Tibial artery (tissue), 4 donors: ENCODE data around the gene ZDHHC15.
"Not testable (repeated sequence)": the region's sequence is repeated elsewhere in the genome, so short reads cannot be mapped to it uniquely, and the experiment has no call there.

Experiments used
- DNase-seq, 2 donors: peaks; one replicate each; pipeline ENCODE4 v3.0.0-alpha.2; 2019
- H3K27ac ChIP-seq, 2 donors: fragments of 200-600 bp; sonication (generic) in 1 of 2; 1 replicate in 1 of 2; 2 replicates in 1 of 2; pipeline ENCODE4 v1.5.1; 2018 to 2019; ENCODE audit warnings: mild to moderate bottlenecking in 1 of 2
- H3K27me3 ChIP-seq, 2 donors: fragments of 200-600 bp; sonication (generic) in 1 of 2; one replicate each; pipeline versions ENCODE4 v1.5.1 to v1.6.0; 2016 to 2019
- H3K36me3 ChIP-seq, 3 donors: fragments of 200-600 bp; sonication (generic) in 2 of 3; one replicate each; pipeline ENCODE4 v1.5.1; 2016 to 2019; ENCODE audit warnings: mild to moderate bottlenecking in 2 of 3
- H3K4me1 ChIP-seq, 4 donors: fragments of 200-600 bp; sonication (generic) in 2 of 4; 1 replicate in 3 of 4; 2 replicates in 1 of 4; pipeline ENCODE4 v1.5.1; 2016 to 2019
- H3K4me3 ChIP-seq, 2 donors: fragments of 200-600 bp; sonication (generic) in 1 of 2; 1 replicate in 1 of 2; 2 replicates in 1 of 2; pipeline ENCODE4 v1.5.1; 2018 to 2019; ENCODE audit warnings: mild to moderate bottlenecking in 2 of 2
- H3K9me3 ChIP-seq, 3 donors: fragments of 200-600 bp; sonication (generic) in 1 of 3; one replicate each; pipeline ENCODE4 v1.5.1; 2016 to 2019
- intact Hi-C: fragments of 100-400 bp; cut with DNase I; formaldehyde crosslinking; loops from one replicate; pipeline ENCODE4 v1.15.0; 2023; ENCODE audit warnings: low total_unique reads
- TF ChIP-seq, protein P1 (sequence below), 2 experiments: fragments of 200-600 bp in 1 of 2; fragments of 450-650 bp in 1 of 2; IDR thresholded peaks; one replicate each; pipeline ENCODE4 v1.5.1; 2017 to 2019; ENCODE audit warnings: antibody characterized with exemption in 2 of 2, mild to moderate bottlenecking in 1 of 2, moderate library complexity in 1 of 2

ZDHHC15 gene

DNA sequence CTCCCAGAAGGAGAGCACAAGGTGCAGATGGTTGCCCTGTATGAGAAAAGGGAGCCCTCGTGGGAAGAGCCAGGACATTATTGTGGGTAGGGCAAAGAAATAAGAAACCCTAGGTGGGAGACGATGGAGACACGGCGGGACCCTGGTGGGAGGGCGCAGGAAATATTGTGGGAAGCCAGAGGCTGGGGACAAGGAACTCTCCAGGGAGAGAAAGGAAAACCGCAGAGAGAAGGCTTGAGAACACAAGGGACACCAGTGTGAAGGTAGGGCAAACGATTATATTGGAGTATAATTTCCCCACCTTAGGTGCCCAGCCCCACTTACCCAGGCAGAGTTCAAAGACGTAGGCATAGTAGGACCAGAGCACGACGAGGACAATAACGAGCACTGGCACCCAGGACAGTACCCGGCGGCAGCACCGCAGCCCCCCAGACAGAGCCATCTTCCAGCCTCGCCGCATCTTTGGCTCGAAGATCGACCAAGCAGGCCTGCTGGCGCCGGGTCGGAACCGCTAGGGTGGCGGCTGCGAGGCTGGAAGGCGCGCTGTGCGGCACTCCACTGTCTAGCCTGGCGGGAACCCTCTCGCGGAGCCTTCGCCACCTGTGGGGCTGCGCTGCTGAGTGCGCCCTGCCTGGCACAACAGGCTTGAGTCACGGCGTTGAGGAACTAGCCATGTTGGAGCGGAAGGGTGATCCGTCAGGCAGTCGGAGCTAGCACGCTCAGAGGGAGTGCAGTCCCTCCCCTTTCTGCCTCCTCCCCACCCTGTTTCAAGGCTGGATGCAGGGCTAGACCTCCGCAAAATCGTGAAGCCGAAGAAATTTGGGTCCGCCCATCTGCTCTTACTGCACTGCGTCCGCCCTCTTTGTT is at the start of gene ZDHHC15:
Gene ZDHHC15, minus strand, starts transcription at position 473 of the 867 bp plus-strand sequence. Its CDS starts 13 bp downstream, at position 460.
- Histone ChIP-seq H3K4me3 (peak within 1 kb of the TSS; percentile 57 to 61), H3K9me3 (peaks cover 0 to 7% (median 6%) of the 10 kb centered on the region in 3 donors), H3K27me3 (no peaks in the 10 kb centered on the region), H3K4me1 (peaks cover 0 to 8% (median 2%) of the 10 kb centered on the region in 4 donors), H3K36me3 (no peaks in the 10 kb centered on the region), H3K27ac (peak within 1 kb of the TSS; percentile 77 to 82)
- intact Hi-C loops: no loop called here
- TF ChIP-seq, protein P1, sequence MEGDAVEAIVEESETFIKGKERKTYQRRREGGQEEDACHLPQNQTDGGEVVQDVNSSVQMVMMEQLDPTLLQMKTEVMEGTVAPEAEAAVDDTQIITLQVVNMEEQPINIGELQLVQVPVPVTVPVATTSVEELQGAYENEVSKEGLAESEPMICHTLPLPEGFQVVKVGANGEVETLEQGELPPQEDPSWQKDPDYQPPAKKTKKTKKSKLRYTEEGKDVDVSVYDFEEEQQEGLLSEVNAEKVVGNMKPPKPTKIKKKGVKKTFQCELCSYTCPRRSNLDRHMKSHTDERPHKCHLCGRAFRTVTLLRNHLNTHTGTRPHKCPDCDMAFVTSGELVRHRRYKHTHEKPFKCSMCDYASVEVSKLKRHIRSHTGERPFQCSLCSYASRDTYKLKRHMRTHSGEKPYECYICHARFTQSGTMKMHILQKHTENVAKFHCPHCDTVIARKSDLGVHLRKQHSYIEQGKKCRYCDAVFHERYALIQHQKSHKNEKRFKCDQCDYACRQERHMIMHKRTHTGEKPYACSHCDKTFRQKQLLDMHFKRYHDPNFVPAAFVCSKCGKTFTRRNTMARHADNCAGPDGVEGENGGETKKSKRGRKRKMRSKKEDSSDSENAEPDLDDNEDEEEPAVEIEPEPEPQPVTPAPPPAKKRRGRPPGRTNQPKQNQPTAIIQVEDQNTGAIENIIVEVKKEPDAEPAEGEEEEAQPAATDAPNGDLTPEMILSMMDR (IDR thresholded peaks at IDR 0.05): no peak
- DNase-seq: peak; percentile 63 to 79

DNA sequence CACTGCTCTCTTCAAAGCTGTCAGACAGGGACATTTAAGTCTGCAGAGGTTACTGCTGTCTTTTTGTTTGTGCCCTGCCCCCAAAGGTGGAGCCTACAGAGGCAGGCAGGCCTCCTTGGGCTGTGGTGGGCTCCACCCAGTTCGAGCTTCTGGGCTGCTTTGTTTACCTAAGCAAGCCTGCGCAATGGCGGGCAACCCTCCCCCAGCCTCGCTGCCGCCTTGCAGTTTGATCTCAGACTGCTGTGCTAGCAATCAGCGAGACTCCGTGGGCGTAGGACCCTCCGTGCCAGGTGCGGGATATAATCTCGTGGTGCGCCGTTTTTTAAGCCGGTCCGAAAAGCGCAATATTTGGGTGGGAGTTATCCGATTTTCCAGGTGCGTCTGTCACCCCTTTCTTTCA is 37.7 kb upstream of the ZDHHC15 start:
- H3K4me3 ChIP-seq, H3K27me3 ChIP-seq, intact Hi-C loops, H3K4me1 ChIP-seq, H3K9me3 ChIP-seq, H3K27ac ChIP-seq, H3K36me3 ChIP-seq, DNase-seq: not testable (repeated sequence)

DNA sequence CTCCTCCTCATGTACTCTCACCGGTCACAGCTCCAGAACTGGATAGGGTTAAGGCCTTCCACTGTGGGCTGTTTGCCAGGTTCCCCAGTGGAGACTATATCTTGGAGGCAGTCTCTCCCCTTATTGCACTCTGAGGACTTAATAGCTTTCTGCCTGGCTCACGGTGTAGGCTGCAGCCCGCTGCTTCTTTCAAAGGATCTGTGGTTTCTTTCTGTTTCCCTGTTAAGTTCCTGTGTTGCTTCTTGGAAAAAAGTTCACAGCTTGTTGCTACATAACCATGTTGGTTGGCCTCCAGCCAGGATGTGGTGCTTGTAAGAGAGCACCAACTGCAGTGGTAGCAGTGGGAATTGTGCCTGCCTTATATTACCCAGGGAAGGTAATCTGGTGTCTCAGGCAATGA is 24.9 kb upstream of the ZDHHC15 start:
- Histone ChIP-seq H3K9me3 (no peaks in the 10 kb centered on the region), H3K4me1 (peaks cover 0 to 32% (median 8%) of the 10 kb centered on the region in 4 donors), H3K27ac (peak overlapping the region in 1 of 2 donors; percentile 37), H3K4me3 (peak overlapping the region in 1 of 2 donors; percentile 22), H3K27me3 (no peaks in the 10 kb centered on the region), H3K36me3 (no peaks in the 10 kb centered on the region)
- TF ChIP-seq, protein P1 (IDR thresholded peaks at IDR 0.05): no peak
- intact Hi-C loops: no loop called here
- DNase-seq: peak; percentile 75 to 76

DNA sequence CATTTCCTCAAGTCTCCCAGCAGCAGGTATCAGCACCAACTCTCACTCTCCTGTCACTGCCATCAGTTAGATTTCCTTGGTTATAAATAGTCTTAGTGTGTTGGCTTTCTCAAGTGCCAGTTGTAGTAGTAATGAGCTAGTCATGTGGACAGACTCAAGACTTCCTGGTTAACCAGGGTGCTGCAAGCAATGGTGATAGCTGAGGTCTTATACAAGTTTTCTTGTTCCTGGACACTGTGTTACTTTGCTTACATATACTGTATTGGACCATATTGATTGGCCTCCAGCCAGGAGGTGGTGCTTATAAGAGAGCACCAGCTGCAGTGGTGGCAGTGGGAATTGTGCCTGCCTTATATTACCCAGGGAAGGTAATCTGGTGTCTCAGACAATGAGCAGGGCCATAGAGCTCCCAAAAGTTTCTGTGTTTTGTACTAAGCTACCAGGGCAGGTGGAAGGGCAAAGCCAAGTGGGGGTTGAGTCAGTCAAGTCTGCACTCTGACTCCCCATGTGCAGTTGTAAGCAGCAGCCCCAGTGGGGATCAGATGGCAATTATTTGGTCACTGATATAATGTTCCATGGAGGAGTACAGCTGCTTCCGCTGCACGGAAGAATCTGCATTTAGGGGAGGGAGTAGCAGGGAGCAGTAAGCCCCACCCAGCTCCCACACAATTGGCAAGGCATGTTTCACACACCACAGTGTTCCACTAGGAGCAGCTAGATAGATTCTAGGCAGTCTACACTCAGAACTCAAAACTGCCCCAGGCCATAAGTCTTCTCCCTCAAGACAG is 24.1 kb upstream of the ZDHHC15 start:
- TF ChIP-seq, protein P1 (IDR thresholded peaks at IDR 0.05): no peak
- Histone ChIP-seq H3K27me3 (no peaks in the 10 kb centered on the region), H3K27ac (peak overlapping the region in 1 of 2 donors; percentile 37), H3K4me1 (peaks cover 0 to 32% (median 8%) of the 10 kb centered on the region in 4 donors), H3K4me3 (no peak overlapping the region), H3K36me3 (no peaks in the 10 kb centered on the region), H3K9me3 (no peaks in the 10 kb centered on the region)
- no peak for DNase-seq
- intact Hi-C loops: no loop called here

DNA sequence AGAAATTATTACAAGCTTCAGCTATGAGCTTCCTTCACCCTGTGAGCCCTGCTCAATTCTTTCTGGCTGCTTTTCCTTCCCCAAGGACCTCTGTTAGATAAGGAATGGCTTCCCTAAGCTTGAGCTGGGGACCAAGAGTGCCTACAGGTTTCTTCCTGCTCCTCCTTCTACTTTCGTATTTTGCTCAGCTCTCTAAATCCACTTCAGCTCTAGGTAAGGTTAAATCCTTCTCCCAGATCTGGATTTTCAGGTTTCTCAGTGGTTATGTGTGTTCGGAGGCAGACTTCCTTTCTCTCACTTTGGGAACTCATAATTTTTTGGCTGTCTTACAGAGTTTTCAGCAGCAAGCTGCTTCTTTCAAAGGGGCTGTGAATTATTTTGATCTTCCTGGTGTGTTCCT is 21.9 kb upstream of the ZDHHC15 start:
- intact Hi-C loops: no loop called here
- H3K36me3 ChIP-seq: no peaks in the 10 kb centered on the region
- no peak overlapping the region for H3K4me3 ChIP-seq
- H3K27ac ChIP-seq: peak overlapping the region in 1 of 2 donors; percentile 44
- DNase-seq: no peak
- H3K4me1 ChIP-seq: peaks cover 0 to 32% (median 8%) of the 10 kb centered on the region in 4 donors
- TF ChIP-seq, protein P1 (IDR thresholded peaks at IDR 0.05): no peak
- no peaks in the 10 kb centered on the region for H3K9me3 ChIP-seq
- H3K27me3 ChIP-seq: no peaks in the 10 kb centered on the region

DNA sequence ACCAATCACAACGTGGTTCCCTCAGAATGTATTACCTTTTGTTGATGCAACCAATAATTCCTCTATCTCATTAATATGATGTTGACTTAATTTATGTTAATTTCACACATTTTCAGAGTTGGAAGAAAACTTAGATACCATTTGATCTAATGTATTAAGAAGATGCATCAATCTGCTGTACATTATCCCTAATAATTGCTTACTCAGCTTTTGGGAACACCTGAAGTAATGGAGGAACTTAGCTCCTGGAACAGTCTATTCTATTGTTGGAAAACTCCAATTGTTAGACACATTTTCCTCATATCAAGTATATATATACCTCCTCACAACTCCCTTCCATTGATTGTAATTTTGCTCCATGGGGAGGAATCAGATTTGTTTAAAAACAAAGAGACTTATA is 38.9 kb downstream of the ZDHHC15 start:
- Histone ChIP-seq H3K4me1 (no peaks in the 10 kb centered on the region), H3K27ac (no peak overlapping the region), H3K4me3 (no peak overlapping the region), H3K9me3 (peaks cover 0 to 29% (median 4%) of the 10 kb centered on the region in 3 donors), H3K27me3 (no peaks in the 10 kb centered on the region), H3K36me3 (no peaks in the 10 kb centered on the region)
- intact Hi-C loops: no loop called here
- DNase-seq: no peak
- TF ChIP-seq, protein P1 (IDR thresholded peaks at IDR 0.05): no peak

DNA sequence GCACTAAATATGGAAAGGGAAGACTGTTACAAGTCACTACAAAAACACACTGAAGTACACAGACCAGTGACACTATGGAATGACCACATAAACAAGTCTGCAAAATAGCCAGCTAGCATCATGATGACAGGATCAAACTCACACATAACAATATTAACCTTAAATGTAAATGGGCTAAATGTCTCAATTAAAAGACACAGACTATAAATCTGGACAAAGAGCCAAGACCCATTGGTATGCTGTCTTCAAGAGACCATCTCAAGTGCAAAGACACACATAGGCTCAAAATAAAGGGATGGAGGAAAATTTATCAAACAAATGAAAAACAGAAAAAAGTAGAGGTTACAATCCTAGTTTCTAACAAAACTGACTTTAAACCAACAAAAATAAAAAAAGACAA is 61.1 kb downstream of the ZDHHC15 start:
- H3K27me3 ChIP-seq, H3K36me3 ChIP-seq, DNase-seq, H3K4me1 ChIP-seq, H3K4me3 ChIP-seq, H3K27ac ChIP-seq, intact Hi-C loops: not testable (repeated sequence)
- peaks cover 0 to 37% (median 26%) of the 10 kb centered on the region in 3 donors for H3K9me3 ChIP-seq
